ENCODE data around the gene EPS8L2.
A peak's percentile ranks its signal among the peaks of the same experiment; 100 is the strongest.

EPS8L2 gene

DNA sequence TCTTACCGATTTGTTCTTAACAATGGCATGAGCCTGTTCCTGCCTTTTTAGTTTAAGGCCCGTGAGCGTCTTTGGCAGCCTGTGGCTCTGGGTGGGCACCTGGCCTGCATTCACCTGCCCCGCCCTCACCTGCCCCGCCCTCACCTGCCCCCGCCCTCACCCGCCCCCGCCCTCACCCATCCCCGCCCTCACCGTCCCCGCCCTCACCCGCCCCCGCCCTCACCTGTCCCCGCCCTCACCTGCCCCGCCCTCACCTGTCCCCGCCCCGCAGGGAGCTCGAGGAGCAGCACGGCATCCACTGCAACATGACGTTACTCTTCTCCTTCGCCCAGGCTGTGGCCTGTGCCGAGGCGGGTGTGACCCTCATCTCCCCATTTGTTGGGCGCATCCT, 57.0 kb downstream of the EPS8L2 start:
- DNase-seq (ENCODE audit: low spot score): no peak

DNA sequence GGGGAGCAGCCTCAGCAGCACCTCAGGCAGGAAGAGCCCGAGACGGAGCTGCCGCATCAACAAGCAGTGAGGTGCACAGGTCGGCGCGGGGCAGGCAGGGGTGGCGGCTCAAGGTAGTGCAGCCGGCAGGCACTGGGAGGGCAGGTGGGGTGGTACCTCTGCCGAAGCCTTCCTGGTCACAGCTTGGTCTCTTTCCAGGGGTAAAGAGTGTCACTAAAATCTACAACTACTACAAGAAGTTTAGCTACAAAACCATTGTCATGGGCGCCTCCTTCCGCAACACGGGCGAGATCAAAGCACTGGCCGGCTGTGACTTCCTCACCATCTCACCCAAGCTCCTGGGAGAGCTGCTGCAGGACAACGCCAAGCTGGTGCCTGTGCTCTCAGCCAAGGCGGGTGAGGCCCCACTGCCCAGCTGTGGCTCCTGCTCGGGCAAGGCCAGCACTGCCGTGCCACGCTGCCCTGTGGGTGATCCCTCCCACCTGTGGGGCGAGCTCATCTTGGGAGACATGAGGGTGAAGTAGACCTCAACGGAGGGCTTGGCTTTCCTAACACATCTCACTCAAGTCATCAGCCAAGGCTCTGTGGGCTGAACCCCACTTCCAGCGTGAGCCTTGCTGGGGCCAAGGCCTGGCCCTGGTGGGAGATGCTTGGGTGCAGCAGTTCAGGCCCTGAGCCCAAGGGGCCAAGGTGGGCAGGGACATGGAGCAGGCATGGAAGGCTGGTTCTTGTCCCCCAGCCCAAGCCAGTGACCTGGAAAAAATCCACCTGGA, 57.7 kb downstream of the EPS8L2 start:
- DNase-seq (ENCODE audit: low spot score): no peak

DNA sequence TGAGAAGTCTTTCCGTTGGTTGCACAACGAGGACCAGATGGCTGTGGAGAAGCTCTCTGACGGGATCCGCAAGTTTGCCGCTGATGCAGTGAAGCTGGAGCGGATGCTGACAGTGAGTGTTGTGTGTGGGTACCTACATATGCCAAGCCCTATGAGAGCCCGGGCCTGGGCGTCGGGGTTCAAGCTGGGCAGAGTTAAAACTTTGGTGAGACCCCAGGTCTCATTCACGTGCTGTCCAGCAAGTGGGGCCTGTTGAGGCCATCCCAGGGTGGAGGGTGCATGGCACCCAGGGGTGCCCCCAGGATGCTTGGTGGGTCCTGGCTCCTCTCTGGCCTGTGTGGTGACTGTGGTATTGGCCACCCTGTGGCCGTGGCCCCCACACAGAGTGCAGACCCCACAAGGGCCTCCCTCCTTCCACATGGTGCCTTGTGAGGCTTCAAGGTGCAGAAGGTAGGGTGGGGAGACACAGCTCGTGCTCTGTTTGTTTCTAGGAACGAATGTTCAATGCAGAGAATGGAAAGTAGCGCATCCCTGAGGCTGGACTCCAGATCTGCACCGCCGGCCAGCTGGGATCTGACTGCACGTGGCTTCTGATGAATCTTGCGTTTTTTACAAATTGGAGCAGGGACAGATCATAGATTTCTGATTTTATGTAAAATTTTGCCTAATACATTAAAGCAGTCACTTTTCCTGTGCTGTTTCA, 58.4 kb downstream of the EPS8L2 start:
- DNase-seq (ENCODE audit: low spot score): peak; percentile 35

DNA sequence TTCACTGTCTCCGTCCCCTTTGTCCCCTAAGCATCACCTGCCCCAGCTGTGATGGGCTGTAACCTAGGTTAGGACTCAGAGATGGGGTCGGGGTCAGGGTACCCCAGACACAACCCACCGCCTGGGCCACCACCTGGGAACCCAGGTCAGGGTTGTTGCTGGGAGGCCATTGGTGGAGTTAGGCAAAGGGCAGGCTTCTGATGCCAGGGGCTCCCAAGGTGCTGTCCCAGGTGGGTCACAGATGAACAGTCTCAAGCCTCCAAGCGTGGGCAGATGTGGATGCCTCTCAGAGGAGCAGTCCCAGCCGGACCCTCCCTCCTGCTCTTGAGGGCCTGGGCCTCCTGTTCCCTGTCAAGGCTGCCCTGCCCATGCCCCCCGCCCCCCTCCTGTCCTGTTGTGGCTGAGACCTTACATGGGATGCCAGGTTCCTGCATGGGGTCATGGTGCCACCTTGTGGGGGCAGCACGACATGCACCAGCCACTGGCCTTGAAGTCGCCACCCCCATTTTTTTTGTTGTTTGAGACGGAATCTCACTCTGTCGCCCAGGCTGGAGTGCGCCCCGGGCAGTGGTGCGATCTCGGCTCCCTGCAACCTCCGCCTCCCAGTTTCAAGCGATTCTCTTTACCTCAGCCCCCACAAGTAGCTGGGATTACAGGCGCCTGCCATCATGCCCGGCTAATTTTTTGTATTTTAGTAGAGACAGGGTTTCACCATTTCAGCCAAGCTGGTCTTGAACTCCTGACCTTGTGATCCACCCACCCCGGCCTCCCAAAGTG, 59.2 kb downstream of the EPS8L2 start:
- DNase-seq (ENCODE audit: low spot score): peak; percentile 80

DNA sequence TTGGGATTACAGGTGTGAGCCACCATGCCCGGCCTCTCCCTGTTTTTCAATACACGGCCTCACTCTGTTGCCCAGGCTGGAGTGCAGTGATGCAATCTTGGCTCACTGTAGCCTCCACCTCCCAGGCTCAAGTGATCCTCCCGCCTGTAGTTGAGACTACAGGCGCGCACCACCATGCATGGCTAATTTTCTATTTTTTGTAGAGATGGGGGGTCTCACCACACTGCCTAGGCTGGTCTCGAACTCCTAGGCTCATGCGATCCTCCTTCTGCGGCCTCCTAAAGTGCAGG, 59.7 kb downstream of the EPS8L2 start:
- DNase-seq (ENCODE audit: low spot score): no peak

DNA sequence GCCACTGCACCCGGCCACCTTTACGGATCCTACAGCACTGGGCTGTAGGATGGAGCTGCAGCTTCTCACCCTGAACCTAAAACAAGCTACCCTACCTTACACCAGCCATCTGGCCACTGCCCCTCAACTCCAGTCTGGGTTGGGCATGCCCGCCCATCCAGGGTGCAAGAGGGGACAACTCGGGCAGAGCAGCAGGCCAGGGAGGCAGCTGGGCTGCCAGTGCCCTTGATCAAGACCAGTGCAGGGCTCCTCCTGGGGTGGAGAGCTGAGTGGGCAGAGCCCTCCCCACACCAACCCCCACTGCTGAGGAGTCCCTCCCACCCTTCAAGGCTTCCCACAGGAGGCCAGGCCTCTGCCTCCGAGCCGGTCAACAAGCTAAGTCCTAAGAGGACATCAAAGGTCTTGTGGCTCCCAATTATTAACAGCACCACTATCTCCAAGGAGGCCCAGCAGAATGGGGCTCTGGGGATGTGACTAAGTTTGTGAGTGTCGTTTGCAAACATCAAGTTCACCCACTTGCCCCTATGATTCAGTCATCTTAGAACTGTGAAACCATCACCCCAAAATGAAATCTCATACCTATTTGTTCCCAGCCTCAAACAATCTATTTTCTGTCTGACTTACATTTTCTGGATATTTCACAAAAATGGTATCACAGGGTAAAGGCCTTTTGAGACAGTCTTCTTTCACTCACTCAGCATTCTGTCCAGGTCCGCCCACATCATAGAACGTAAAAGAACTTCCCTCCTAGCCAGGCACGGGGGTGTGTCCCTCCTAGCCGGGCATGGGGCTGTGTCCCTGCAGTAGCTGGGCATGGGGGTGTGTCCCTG, 60.3 kb downstream of the EPS8L2 start:
- DNase-seq (ENCODE audit: low spot score): no peak

DNA sequence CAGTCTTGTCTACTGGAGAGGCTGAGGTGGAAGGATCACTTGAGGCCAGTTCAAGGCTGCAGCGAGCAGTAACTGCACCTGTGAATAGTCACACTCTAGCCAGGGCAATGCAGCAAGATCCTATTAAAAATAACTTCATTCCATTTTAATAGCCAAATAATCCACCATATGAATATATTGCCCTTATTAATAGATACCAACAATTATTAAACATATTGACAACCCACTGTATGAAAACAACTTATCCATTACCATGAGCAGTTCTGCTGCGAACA, 60.8 kb downstream of the EPS8L2 start:
- DNase-seq (ENCODE audit: low spot score): no peak

DNA sequence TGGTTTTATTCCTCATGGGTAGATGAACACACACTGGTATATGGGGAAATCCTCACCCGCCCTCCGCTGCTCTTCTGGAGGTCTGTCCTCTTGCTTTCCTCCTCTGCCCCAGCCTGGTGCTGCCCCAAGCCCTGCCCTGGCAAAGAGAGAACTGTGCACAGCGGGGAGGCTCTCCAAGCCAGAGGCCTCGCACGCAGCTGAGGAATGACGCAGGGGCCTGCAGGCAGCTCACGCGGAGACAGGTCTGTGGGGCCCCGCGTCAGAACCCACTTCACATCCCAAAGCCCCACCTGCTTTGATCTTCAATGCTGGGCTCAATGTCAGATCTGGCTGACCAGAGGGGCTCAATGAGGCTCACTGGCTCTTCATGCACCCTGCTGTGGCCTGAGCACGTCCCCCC, 61.2 kb downstream of the EPS8L2 start:
- no peak for DNase-seq (ENCODE audit: low spot score)

DNA sequence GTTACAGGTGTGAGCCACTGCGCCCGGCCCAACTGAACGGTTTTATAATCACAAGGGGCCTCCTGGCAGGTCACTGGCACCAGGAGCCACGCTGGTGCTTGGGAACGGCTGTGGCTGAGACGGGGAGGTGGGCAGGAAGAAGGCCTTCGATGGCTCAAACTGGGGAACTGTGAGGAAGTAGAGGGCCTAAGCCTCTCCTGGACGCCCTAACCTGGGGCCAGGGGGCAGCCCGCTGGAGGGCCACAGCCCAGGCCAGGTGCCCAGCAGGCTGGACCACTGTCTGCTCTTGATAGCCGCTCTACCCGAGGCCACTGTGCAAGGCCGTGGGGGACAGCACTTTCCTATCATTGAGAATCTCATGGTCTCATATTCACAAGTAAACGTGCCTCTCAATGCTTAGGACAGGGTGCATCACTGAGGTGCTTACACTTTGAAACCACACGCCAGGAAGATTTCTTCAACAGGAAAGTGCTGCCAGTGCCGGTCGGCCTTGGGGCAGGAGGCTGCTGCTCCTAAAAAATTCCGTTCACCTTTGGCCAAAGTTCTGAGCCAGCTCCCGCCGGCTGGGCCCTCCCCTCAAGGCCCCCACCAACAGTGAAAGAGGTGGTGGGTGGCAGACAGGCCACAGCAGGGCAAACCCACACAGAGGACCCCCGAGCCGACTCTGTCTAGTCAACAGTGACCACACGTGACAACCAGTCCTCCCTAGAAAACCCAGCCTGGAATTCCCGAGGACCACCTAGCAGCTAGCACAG, 64.0 kb downstream of the EPS8L2 start:
- DNase-seq (ENCODE audit: low spot score): no peak

DNA sequence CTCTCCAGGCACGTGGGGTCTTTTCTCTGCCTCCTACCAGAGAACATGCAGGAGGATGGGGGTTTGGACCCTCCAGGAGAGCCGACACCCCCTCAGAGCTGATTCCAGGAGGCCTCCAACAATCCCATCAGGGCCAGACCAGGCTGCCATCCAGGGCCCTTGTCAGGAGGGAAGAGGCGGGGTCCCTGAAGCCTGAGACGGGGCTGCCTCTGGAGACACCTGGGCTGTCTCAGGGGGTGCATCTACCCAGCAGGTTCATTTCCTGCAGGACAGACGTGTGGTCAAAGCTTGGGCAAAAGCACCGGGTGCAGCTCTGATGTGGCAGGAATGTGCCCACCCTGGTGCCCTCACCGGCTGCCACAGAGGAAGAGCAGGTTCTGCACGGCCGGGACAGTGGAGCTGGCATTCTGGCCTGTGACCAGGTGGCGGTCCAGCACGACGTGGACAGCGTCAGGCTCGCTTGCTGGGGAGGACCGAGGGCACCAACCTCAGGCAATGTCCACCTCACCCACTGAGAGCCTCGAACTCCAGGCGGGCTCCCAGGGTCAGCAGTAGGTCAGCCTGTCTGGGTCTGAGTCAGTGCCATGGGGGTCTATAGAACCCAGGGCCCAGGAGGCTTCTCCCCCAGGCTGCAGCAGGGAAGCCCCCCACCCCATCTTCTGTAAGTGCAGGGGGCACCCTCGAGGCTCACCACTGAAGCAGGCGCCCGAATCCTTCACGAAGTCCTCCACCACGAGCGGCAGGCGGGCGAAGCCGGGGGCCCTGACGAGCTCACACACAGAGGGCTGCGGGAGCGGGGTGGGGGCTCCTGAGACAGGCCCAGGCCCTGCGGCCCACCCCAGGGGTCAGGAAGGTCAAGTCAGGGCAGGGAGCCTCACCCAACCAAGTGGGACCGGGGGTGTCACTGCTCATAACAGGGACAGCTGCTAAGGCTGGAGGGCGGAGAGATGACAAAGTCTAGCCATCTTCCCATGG, 64.9 kb downstream of the EPS8L2 start:
- DNase-seq (ENCODE audit: low spot score): no peak

DNA sequence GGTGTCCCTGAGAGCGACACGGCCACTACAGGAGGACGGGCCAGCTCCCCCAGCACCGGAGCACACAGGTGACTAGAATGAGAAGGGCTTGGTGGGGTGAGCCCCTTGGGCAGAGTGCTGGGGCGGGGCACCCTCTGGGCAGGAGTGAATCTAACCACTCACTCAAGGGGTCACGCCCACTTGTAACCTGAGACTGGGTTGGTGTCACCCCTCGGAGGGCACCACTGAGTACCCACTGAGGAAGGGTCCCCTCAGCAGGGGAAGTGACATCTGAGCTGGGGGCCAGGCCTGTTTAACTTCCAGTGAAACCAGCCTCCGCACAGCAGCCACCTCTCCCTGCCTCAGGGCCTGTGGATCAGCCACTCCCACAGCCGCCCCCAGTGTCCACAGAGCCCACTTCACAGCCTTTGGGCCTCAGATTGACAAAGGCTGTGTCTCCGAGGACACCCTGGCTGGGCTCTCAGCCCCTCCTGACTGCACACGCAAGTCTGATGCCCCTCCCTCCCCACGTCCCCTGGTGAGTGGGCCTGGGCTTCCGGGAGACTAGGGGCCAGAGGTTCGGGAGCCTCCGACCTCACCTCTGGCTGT, 65.7 kb downstream of the EPS8L2 start:
- no peak for DNase-seq (ENCODE audit: low spot score)

DNA sequence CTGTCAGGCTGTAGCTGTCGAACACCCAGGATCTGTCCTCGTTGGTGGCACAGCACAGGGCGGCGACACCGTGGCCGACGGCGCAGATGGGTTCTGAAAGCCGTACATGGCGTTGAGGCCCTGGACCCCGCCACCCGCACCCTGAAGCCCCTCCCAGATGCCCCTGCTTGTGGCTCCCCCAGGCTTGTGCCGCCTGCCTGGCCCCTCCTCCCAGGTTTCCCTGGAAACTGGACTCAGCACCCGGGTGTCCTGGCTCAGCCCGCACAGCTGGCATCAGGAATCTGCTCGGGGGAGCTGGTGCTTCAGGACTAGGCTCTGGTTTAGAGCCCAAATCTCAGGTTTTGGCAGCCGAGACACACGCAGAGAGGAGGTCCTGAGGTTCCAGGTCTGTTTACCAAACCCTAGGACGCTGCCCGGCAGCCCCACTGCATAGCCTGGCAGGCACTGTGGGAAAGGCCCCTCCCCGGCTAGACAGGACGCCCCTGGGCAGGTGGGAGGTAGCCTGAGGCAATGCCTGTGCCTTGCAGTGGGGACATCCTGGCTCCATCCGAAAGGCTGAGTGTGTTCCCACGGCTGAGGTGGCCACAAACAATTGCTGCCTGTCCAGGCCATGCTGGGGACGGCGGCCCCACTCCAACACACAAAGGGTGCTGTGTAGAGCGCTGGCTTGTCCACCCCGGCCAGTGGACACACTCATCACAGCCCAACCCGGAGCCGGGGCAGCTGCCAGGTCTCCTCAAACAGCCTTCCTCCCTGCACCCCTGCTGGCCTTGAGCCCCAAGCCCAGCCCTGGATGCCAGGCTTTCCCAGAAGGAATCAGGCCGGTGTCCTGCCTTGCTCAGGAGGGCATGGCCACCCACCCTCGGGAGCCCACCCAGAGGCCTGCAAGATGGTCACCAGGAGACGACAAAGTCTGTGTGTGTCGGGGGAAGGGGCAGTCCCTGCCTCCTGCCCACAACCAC, 66.7 kb downstream of the EPS8L2 start:
- DNase-seq (ENCODE audit: low spot score): peak; percentile 97

DNA sequence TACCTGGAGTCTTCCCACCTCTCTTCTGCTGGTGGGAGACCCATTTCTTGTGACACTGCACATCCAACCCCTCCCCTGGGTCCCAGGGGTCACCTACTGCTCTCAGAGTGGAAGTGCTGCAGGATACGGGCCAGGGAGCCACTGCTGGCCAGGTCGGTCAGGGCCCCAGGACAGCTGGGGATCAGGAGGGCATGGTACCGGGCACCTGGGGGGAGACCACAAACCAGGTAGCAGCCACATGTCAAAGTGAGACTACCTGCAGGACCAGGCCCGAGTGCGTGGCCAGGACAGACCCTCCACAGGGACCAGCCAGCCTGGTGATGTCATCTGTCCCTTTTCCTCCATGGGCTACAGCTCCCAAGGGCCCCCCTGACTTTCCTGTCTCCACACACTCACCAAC, 67.4 kb downstream of the EPS8L2 start:
- no peak for DNase-seq (ENCODE audit: low spot score)

DNA sequence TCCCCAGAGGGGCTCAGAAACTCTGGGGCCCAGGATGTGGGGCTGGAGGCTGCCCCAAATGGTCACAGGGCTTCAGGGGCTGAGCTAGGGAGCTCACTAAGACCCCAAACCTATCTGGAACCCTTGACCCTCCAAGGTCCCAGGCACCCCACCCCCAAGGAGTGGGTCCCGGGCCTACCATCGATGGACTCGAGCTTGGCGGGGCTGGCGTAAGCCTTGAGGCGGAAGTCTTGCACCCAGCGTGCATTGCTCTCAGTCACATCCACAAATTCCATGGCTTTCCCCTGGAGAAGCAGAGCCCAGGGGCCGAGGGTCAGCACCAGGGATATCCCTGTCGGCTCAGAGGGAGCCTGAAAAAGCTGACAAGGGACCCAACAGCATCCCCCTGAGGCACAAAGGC, 67.8 kb downstream of the EPS8L2 start:
- DNase-seq (ENCODE audit: low spot score): no peak

DNA sequence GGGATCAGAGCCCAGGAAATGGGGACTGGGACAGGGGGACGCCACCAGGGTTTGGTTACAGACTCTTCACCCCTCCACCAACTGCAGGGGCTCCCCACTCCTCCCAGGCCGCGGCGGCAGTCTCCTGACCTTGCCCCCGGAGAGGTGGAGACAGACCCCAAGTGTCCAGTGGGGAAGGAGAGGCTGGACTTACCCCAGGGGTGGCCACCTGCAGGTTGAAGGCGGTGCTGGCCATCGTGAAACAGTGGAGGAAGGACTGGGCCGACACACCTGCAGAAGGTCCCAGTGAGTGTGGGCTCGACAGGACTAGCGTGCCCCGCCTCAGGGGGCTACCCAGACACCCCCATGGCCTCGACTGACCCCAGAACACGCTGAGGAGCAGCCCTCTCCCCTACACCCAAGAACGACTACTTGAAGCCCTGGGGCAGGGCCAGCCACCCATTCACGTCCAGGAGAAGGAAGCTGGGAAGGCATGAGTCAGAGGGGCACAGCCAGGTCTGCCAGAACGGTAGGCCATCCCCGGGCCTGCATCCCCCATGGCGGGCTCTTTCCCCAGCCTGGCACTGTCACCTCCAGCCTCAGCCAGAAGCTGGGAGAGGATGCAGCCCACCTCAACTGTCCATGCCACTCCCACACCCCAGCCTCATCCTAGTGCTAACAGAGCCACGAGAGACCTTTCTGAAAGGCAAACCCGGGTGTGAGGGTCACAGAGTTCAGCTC, 69.0 kb downstream of the EPS8L2 start:
- peak; percentile 1 for DNase-seq (ENCODE audit: low spot score)

DNA sequence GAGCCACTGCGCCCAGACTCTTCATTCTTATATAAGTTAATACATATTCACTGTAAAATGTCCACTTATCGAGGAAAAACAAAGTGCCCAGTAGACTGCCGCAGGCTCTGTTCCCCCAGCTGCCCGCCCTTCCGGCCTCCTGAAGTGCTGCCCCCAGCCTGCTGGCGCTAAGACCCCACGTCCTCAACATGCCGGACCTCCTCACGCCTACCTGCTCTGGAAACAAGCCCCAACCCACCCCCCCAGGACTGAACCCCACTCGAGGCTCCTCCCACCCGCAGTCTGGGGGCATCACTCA, 70.2 kb downstream of the EPS8L2 start:
- no peak for DNase-seq (ENCODE audit: low spot score)

DNA sequence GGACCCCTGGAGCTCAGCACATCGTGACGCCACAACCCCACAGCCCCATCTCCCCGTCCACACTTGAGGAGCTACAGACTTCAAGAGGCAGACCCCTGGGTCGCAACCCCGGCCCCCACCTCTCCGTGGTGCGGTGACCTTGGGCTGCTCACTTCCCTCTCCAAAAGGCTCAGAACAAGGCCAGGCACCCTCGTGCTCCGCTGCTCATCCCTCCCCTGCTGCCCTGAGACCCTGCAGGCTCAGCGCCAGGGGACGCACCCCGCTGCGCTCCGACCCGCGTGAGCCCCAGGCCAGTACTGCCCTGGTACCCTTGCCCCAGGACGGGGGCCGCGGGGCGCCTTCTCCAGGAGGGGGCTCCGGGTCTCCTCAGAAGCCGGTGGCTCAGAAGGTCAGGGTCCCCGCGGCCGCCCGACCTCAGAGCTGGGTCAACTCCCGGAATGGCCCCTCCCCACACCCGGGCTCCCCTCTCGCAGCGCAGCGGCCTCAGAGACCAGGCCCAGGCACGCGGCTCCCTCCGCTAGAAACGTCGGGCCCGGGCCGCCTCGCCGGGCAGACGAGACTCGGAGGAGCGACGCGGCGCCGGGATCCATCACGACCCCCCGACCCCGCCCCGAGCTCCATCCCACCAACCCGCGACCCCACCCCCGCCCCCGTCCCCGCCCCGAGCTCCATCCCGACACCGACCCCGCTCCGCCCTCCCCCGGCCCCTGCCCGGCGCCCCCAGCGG, 70.7 kb downstream of the EPS8L2 start:
- no peak for DNase-seq (ENCODE audit: low spot score)
